Neural cell (in vitro differentiated cells): Measurements from ENCODE around the gene DENND5A. TPM values are rescaled to one million over a fixed set of nuclear protein-coding genes. Genes with fewer than 3 reads are reported as not detected.

ENCODE experiments used
- H2AFZ ChIP-seq: fragments of 200-600, 300-800 bp; sonication (generic), shearing (Covaris generic); 2 replicates; pipeline ENCODE4 v1.6.0; 2014; ENCODE audit warnings: low read depth, mild to moderate bottlenecking, antibody characterized with exemption, low read length, moderate library complexity
- H3F3A ChIP-seq: fragments of 200-600 bp; shearing (Covaris generic); 2 replicates; pipeline ENCODE4 v1.6.1; 2016; ENCODE audit warnings: mild to moderate bottlenecking, moderate library complexity, mixed read lengths, antibody characterized with exemption, low read length; ENCODE audit not compliant: insufficient read depth, poor library complexity, severe bottlenecking
- H3K27ac ChIP-seq: fragments of 200-600, 300-800 bp; sonication (generic), shearing (Covaris generic); 2 replicates; pipeline ENCODE4 v1.5.1; 2014; ENCODE audit warnings: mild to moderate bottlenecking, low read length, moderate library complexity
- H3K27me3 ChIP-seq: fragments of 300-800, 200-600 bp; sonication (generic), shearing (Covaris generic); 2 replicates; pipeline ENCODE4 v1.6.0; 2014; ENCODE audit warnings: mild to moderate bottlenecking, low read depth, low read length, moderate library complexity; ENCODE audit not compliant: insufficient read depth
- H3K36me3 ChIP-seq: fragments of 300-800, 200-600 bp; sonication (generic), shearing (Covaris generic); 2 replicates; pipeline ENCODE4 v1.5.1; 2014; ENCODE audit warnings: mild to moderate bottlenecking, antibody characterized with exemption, low read length, moderate library complexity; ENCODE audit not compliant: insufficient read depth
- H3K4me2 ChIP-seq: fragments of 300-800, 200-600 bp; sonication (generic), shearing (Covaris generic); 2 replicates; pipeline ENCODE4 v1.6.0; 2014; ENCODE audit warnings: mild to moderate bottlenecking, low read length
- H3K4me3 ChIP-seq: fragments of 300-800, 200-600 bp; sonication (generic), shearing (Covaris generic); 2 replicates; pipeline ENCODE4 v1.5.1; 2014; ENCODE audit warnings: mild to moderate bottlenecking, low read length, moderate library complexity
- H3K79me2 ChIP-seq: fragments of 200-600 bp; shearing (Covaris generic); replicated peaks from 2 replicates; pipeline ENCODE4 v1.6.0; 2014; ENCODE audit warnings: mild to moderate bottlenecking, low read length, moderate library complexity; ENCODE audit not compliant: insufficient read depth
- H3K9ac ChIP-seq: fragments of 300-800, 200-600 bp; sonication (generic), shearing (Covaris generic); 2 replicates; pipeline ENCODE4 v1.6.1; 2016; ENCODE audit warnings: mild to moderate bottlenecking, low read length, mixed read lengths
- H3K9me2 ChIP-seq: fragments of 200-600 bp; shearing (Covaris generic); 2 replicates; pipeline ENCODE4 v1.6.1; 2016; ENCODE audit warnings: mild to moderate bottlenecking, low read length, mixed read lengths; ENCODE audit not compliant: insufficient read depth
- H3K9me3 ChIP-seq: fragments of 200-600, 300-800 bp; sonication (generic), shearing (Covaris generic); 2 replicates; pipeline ENCODE4 v1.6.1; 2016; ENCODE audit warnings: mild to moderate bottlenecking, mixed run types, low read length, moderate library complexity, mixed read lengths
- H4K20me1 ChIP-seq: fragments of 200-600 bp; shearing (Covaris generic); 2 replicates; pipeline ENCODE4 v1.6.1; 2016; ENCODE audit warnings: mild to moderate bottlenecking, mixed run types; ENCODE audit not compliant: insufficient read depth
- EP300 ChIP-seq: fragments of 450-650 bp; conservative IDR thresholded peaks from 2 replicates; pipeline ENCODE4 v1.6.1; 2014; ENCODE audit warnings: antibody characterized with exemption, mild to moderate bottlenecking, moderate library complexity; ENCODE audit not compliant: poor library complexity, severe bottlenecking
- EZH2 ChIP-seq: fragments of 200-600, 300-800 bp; shearing (Covaris generic), sonication (generic); IDR thresholded peaks from 2 replicates; pipeline ENCODE4 v1.6.1; 2014; ENCODE audit warnings: antibody characterized with exemption, low read length, borderline replicate concordance, mild to moderate bottlenecking; ENCODE audit not compliant: insufficient read depth, poor library complexity, severe bottlenecking
- MXI1 ChIP-seq: fragments of 450-650 bp; conservative IDR thresholded peaks from 2 replicates; pipeline ENCODE4 v1.6.1; 2014; ENCODE audit warnings: antibody characterized with exemption, mild to moderate bottlenecking; ENCODE audit not compliant: poor library complexity, severe bottlenecking
- POLR2AphosphoS5 ChIP-seq: IDR thresholded peaks from 2 replicates; pipeline ENCODE4 v1.6.1; 2012
- RAD21 ChIP-seq: fragments of 450-650 bp; conservative IDR thresholded peaks from 2 replicates; pipeline ENCODE4 v1.6.1; 2014; ENCODE audit warnings: antibody characterized with exemption, mild to moderate bottlenecking, moderate library complexity
- SMC3 ChIP-seq: fragments of 450-650 bp; conservative IDR thresholded peaks from 2 replicates; pipeline ENCODE4 v1.6.1; 2014; ENCODE audit warnings: antibody characterized with exemption, mild to moderate bottlenecking, moderate library complexity; ENCODE audit not compliant: poor library complexity
- TAF1 ChIP-seq: IDR thresholded peaks from 2 replicates; pipeline ENCODE4 v1.6.1; 2012; ENCODE audit warnings: low read depth
- polyA plus RNA-seq: library from polyadenylated mRNA; depleted of rRNA; stranded (reverse); fragments of >200 nt; gene quantifications from 2 replicates; pipeline ENCODE4 v1.2.3, GENCODE V29; 2014
- TF ChIP-seq, protein P1 (sequence below): IDR thresholded peaks from 2 replicates; pipeline ENCODE4 v1.6.1; 2012; ENCODE audit warnings: borderline replicate concordance
- TF ChIP-seq, protein P2 (sequence below): fragments of 450-650 bp; IDR thresholded peaks from 2 replicates; pipeline ENCODE4 v1.5.1; 2014; ENCODE audit warnings: antibody characterized with exemption, mild to moderate bottlenecking, moderate library complexity; ENCODE audit not compliant: poor library complexity, severe bottlenecking

DENND5A gene
- polyA plus RNA-seq, 1 donor from 2014 or later = 75.6 TPM

DNA sequence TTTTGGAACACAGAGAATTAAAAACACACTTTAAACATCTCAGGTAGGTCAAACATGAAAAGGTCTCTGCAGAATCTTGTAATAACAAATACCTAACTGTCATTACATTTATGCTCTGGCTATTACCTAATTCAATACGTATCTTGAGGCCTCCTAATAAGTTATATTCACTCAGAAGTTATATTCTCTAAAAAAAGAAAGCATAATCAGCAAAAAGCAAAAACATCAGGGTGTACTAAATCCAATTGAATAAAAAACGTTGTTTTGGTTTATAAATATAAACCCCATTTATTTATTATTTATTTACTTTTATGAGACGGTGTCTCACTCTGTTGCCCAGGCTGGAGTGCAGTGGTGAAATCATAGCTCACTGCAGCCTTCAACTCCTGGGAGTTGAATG is 39.0 kb upstream of the DENND5A start:
- peaks cover 53% of the 10 kb centered on the region for H3K79me2 ChIP-seq
- no peaks in the 10 kb centered on the region for H4K20me1 ChIP-seq
- H3K4me2 ChIP-seq = no peak overlapping the region
- H3K4me3 ChIP-seq = no peak overlapping the region
- no peaks in the 10 kb centered on the region for H3F3A ChIP-seq
- no peak overlapping the region for H3K9ac ChIP-seq
- no peak overlapping the region for H3K27ac ChIP-seq
- no peak for TF ChIP-seq EZH2
- TF ChIP-seq, protein P1, sequence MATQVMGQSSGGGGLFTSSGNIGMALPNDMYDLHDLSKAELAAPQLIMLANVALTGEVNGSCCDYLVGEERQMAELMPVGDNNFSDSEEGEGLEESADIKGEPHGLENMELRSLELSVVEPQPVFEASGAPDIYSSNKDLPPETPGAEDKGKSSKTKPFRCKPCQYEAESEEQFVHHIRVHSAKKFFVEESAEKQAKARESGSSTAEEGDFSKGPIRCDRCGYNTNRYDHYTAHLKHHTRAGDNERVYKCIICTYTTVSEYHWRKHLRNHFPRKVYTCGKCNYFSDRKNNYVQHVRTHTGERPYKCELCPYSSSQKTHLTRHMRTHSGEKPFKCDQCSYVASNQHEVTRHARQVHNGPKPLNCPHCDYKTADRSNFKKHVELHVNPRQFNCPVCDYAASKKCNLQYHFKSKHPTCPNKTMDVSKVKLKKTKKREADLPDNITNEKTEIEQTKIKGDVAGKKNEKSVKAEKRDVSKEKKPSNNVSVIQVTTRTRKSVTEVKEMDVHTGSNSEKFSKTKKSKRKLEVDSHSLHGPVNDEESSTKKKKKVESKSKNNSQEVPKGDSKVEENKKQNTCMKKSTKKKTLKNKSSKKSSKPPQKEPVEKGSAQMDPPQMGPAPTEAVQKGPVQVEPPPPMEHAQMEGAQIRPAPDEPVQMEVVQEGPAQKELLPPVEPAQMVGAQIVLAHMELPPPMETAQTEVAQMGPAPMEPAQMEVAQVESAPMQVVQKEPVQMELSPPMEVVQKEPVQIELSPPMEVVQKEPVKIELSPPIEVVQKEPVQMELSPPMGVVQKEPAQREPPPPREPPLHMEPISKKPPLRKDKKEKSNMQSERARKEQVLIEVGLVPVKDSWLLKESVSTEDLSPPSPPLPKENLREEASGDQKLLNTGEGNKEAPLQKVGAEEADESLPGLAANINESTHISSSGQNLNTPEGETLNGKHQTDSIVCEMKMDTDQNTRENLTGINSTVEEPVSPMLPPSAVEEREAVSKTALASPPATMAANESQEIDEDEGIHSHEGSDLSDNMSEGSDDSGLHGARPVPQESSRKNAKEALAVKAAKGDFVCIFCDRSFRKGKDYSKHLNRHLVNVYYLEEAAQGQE = no peak
- no peak for TF ChIP-seq POLR2AphosphoS5
- TF ChIP-seq SMC3 = no peak
- H2AFZ ChIP-seq = no peak overlapping the region
- no peaks in the 10 kb centered on the region for H3K36me3 ChIP-seq
- no peaks in the 10 kb centered on the region for H3K27me3 ChIP-seq
- no peaks in the 10 kb centered on the region for H3K9me3 ChIP-seq
- H3K9me2 ChIP-seq = no peaks in the 10 kb centered on the region

DNA sequence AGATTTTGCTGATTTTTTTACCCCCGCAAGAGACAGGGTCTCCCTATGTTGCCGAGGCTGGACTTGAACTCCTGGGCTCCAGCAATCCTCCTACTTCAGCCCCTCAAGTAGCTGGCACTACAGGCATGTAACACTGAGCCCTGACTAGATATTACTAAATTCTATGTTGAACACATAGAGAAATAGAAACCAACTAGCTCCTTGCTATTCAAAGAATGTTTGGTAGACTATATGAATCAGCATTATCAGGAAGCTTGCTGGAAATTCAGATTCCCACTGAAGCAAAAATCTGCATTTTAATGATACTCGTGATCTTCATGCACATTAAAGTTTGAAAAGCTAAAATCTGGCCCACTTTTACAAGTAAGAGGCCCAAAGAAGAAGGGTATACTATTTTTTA is 37.3 kb upstream of the DENND5A start:
- Histone ChIP-seq H3K4me2 (no peak overlapping the region), H2AFZ (no peak overlapping the region), H3F3A (no peaks in the 10 kb centered on the region), H3K27ac (no peak overlapping the region), H3K27me3 (no peaks in the 10 kb centered on the region), H3K36me3 (no peaks in the 10 kb centered on the region), H4K20me1 (no peaks in the 10 kb centered on the region), H3K79me2 (peaks cover 41% of the 10 kb centered on the region), H3K9me3 (no peaks in the 10 kb centered on the region), H3K4me3 (no peak overlapping the region), H3K9ac (no peak overlapping the region), H3K9me2 (no peaks in the 10 kb centered on the region)
- no peak for TF ChIP-seq POLR2AphosphoS5
- no peak for TF ChIP-seq MXI1
- no peak for TF ChIP-seq SMC3
- no peak for TF ChIP-seq EP300
- TF ChIP-seq, protein P2, sequence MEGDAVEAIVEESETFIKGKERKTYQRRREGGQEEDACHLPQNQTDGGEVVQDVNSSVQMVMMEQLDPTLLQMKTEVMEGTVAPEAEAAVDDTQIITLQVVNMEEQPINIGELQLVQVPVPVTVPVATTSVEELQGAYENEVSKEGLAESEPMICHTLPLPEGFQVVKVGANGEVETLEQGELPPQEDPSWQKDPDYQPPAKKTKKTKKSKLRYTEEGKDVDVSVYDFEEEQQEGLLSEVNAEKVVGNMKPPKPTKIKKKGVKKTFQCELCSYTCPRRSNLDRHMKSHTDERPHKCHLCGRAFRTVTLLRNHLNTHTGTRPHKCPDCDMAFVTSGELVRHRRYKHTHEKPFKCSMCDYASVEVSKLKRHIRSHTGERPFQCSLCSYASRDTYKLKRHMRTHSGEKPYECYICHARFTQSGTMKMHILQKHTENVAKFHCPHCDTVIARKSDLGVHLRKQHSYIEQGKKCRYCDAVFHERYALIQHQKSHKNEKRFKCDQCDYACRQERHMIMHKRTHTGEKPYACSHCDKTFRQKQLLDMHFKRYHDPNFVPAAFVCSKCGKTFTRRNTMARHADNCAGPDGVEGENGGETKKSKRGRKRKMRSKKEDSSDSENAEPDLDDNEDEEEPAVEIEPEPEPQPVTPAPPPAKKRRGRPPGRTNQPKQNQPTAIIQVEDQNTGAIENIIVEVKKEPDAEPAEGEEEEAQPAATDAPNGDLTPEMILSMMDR = no peak
- TF ChIP-seq, protein P1 = no peak
- no peak for TF ChIP-seq EZH2
- no peak for TF ChIP-seq TAF1
- no peak for TF ChIP-seq RAD21
